GM23338 (cell line): Measurements from ENCODE around the gene ZNF398. TPM values are rescaled to one million over a fixed set of nuclear protein-coding genes. Genes with fewer than 3 reads are reported as not detected.
"Not testable (repeated sequence)": the region's sequence is repeated elsewhere in the genome, so short reads cannot be mapped to it uniquely, and the experiment has no call there.

Experiments
- ATAC-seq: fragments of 200-7000 bp; cut with Tn5 transposase; 3 replicates; pipeline ENCODE4 v1.9.1; 2020
- DNase-seq: peaks from one replicate; pipeline ENCODE4 v3.0.0-alpha.2; 2015; ENCODE audit warnings: low spot score
- H2AFZ ChIP-seq: fragments of 200-600 bp; sonication (generic); 2 replicates; pipeline ENCODE4 v1.8.0; 2016; ENCODE audit warnings: antibody characterized with exemption, mild to moderate bottlenecking, moderate library complexity
- H3F3A ChIP-seq: fragments of 200-600 bp; sonication (generic); replicated peaks from 2 replicates; pipeline ENCODE4 v1.8.0; 2017; ENCODE audit warnings: antibody characterized with exemption, mixed run types, low read depth
- H3K27ac ChIP-seq: fragments of 200-600 bp; sonication (generic); 2 replicates; pipeline ENCODE4 v1.6.1; 2016; ENCODE audit warnings: low read depth
- H3K27me3 ChIP-seq: fragments of 200-600 bp; sonication (generic); 2 replicates; pipeline ENCODE4 v1.8.0; 2016; ENCODE audit warnings: mild to moderate bottlenecking, mixed run types, moderate library complexity; ENCODE audit not compliant: insufficient read depth
- H3K36me3 ChIP-seq: fragments of 200-600 bp; sonication (generic); 2 replicates; pipeline ENCODE4 v1.8.0; 2016; ENCODE audit warnings: mild to moderate bottlenecking; ENCODE audit not compliant: insufficient read depth
- H3K4me1 ChIP-seq: fragments of 200-600 bp; sonication (generic); 2 replicates; pipeline ENCODE4 v1.8.0; 2016; ENCODE audit warnings: mild to moderate bottlenecking, moderate library complexity; ENCODE audit not compliant: insufficient read depth
- H3K4me2 ChIP-seq: fragments of 200-600 bp; sonication (generic); 2 replicates; pipeline ENCODE4 v1.7.1; 2017; ENCODE audit warnings: mixed run types
- H3K4me3 ChIP-seq: fragments of 200-600 bp; sonication (generic); 2 replicates; pipeline ENCODE4 v1.6.1; 2016; ENCODE audit warnings: mixed run types
- H3K79me2 ChIP-seq: fragments of 200-600 bp; sonication (generic); replicated peaks from 2 replicates; pipeline ENCODE4 v1.8.0; 2017; ENCODE audit warnings: mild to moderate bottlenecking; ENCODE audit not compliant: insufficient read depth
- H3K9me2 ChIP-seq: fragments of 200-600 bp; sonication (generic); 2 replicates; pipeline ENCODE4 v1.8.0; 2017; ENCODE audit not compliant: insufficient read depth
- H4K20me1 ChIP-seq: fragments of 200-600 bp; sonication (generic); replicated peaks from 2 replicates; pipeline ENCODE4 v1.8.0; 2017; ENCODE audit warnings: mild to moderate bottlenecking; ENCODE audit not compliant: insufficient read depth
- H3K27ac Mint-ChIP-seq: 2 replicates; pipeline ENCODE4 v1.8.0; 2020; ENCODE audit warnings: inconsistent platforms, mild to moderate bottlenecking, moderate library complexity, mixed read lengths
- H3K27me3 Mint-ChIP-seq: 3 replicates; pipeline ENCODE4 v1.8.0; 2022; ENCODE audit warnings: low read depth, mild to moderate bottlenecking, moderate library complexity, mixed read lengths, inconsistent platforms; ENCODE audit not compliant: insufficient read depth, poor library complexity
- H3K36me3 Mint-ChIP-seq: 3 replicates; pipeline ENCODE4 v1.8.0; 2021; ENCODE audit warnings: low read depth, mild to moderate bottlenecking, inconsistent platforms, moderate library complexity, mixed read lengths
- H3K4me1 Mint-ChIP-seq: 3 replicates; pipeline ENCODE4 v1.8.0; 2020; ENCODE audit warnings: mild to moderate bottlenecking, inconsistent platforms, mixed read lengths
- H3K4me3 Mint-ChIP-seq: 3 replicates; pipeline ENCODE4 v1.8.0; 2021; ENCODE audit warnings: moderate library complexity, mild to moderate bottlenecking, inconsistent platforms, mixed read lengths
- H3K9me3 Mint-ChIP-seq: 3 replicates; pipeline ENCODE4 v1.8.0; 2020; ENCODE audit warnings: moderate library complexity, mild to moderate bottlenecking, inconsistent platforms, mixed read lengths
- ZNF114 ChIP-seq: fragments of 250-450 bp; sonication (Bioruptor Pico); IDR thresholded peaks from 2 replicates; pipeline ENCODE4 v1.5.0; 2020; ENCODE audit warnings: mild to moderate bottlenecking, moderate library complexity
- polyA plus RNA-seq: library from polyadenylated mRNA; unstranded; fragments of >200 nt; fragmentation: Nextera tagmentation; extraction: Ambion mirVana; gene quantifications from 2 replicates; pipeline ENCODE4 v1.2.1, GENCODE V29; 2016
- total RNA-seq: library from RNA; depleted of rRNA; stranded (reverse); fragments of >200 nt; shearing (Covaris generic); gene quantifications from 2 replicates; pipeline ENCODE4 v1.2.3, GENCODE V29; 2014
- TF ChIP-seq, protein P1 (sequence below): fragments of 250-450 bp; sonication (Bioruptor Pico); IDR thresholded peaks from 2 replicates; pipeline ENCODE4 v1.5.0; 2020; ENCODE audit warnings: mild to moderate bottlenecking, moderate library complexity

ZNF398 gene
- total and polyA plus RNA-seq, 2 experiments from 2014 or later, result 20.7 to 99.6 TPM

GRCh38 chr7:149141893-149142292, 5.4 kb upstream of the ZNF398 start (continued):
- TF ChIP-seq, protein P1, sequence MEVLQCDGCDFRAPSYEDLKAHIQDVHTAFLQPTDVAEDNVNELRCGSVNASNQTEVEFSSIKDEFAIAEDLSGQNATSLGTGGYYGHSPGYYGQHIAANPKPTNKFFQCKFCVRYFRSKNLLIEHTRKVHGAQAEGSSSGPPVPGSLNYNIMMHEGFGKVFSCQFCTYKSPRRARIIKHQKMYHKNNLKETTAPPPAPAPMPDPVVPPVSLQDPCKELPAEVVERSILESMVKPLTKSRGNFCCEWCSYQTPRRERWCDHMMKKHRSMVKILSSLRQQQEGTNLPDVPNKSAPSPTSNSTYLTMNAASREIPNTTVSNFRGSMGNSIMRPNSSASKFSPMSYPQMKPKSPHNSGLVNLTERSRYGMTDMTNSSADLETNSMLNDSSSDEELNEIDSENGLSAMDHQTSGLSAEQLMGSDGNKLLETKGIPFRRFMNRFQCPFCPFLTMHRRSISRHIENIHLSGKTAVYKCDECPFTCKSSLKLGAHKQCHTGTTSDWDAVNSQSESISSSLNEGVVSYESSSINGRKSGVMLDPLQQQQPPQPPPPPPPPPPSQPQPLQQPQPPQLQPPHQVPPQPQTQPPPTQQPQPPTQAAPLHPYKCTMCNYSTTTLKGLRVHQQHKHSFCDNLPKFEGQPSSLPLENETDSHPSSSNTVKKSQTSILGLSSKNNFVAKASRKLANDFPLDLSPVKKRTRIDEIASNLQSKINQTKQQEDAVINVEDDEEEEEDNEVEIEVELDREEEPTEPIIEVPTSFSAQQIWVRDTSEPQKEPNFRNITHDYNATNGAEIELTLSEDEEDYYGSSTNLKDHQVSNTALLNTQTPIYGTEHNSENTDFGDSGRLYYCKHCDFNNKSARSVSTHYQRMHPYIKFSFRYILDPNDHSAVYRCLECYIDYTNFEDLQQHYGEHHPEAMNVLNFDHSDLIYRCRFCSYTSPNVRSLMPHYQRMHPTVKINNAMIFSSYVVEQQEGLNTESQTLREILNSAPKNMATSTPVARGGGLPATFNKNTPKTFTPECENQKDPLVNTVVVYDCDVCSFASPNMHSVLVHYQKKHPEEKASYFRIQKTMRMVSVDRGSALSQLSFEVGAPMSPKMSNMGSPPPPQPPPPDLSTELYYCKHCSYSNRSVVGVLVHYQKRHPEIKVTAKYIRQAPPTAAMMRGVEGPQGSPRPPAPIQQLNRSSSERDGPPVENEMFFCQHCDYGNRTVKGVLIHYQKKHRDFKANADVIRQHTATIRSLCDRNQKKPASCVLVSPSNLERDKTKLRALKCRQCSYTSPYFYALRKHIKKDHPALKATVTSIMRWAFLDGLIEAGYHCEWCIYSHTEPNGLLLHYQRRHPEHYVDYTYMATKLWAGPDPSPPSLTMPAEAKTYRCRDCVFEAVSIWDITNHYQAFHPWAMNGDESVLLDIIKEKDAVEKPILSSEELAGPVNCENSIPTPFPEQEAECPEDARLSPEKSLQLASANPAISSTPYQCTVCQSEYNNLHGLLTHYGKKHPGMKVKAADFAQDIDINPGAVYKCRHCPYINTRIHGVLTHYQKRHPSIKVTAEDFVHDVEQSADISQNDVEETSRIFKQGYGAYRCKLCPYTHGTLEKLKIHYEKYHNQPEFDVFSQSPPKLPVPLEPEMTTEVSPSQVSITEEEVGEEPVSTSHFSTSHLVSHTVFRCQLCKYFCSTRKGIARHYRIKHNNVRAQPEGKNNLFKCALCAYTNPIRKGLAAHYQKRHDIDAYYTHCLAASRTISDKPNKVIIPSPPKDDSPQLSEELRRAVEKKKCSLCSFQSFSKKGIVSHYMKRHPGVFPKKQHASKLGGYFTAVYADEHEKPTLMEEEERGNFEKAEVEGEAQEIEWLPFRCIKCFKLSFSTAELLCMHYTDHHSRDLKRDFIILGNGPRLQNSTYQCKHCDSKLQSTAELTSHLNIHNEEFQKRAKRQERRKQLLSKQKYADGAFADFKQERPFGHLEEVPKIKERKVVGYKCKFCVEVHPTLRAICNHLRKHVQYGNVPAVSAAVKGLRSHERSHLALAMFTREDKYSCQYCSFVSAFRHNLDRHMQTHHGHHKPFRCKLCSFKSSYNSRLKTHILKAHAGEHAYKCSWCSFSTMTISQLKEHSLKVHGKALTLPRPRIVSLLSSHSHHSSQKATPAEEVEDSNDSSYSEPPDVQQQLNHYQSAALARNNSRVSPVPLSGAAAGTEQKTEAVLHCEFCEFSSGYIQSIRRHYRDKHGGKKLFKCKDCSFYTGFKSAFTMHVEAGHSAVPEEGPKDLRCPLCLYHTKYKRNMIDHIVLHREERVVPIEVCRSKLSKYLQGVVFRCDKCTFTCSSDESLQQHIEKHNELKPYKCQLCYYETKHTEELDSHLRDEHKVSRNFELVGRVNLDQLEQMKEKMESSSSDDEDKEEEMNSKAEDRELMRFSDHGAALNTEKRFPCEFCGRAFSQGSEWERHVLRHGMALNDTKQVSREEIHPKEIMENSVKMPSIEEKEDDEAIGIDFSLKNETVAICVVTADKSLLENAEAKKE (CRISPR knock-in tag), result no peak
- TF ChIP-seq ZNF114 (CRISPR knock-in tag), result no peak

DNA sequence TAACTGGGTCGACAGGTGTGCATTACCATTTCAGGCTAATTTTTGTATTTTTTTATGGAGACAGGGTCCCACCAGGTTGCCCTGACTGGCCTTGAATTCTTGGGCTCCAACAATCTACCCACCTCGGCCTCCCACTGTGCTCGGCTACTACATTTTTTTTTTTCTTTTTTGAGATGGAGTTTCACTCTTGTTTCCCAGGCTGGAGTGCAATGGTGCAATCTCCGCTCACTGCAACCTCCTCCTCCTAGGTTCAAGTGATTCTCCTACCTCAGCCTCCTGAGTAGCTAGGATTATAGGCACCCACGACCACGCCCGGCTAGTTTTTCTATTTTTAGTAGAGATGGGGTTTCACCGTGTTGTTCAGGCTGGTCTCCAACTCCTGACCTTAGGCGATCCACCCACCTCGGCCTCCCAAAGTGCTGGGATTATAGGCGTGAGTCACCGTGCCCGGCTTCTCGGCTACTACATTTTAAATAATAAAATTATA, 2.8 kb upstream of the ZNF398 start:
- H3K27ac Mint-ChIP-seq, result peak overlapping the region; percentile 97

More for the DNA sequence above, 2.8 kb upstream of the ZNF398 start:
- H3K4me3 Mint-ChIP-seq, result peak overlapping the region; percentile 54
- not testable (repeated sequence) for H3K27me3 ChIP-seq, H2AFZ ChIP-seq, H3K9me2 ChIP-seq, H3K36me3 ChIP-seq, H3F3A ChIP-seq, H3K9me3 Mint-ChIP-seq, H4K20me1 ChIP-seq
- Histone ChIP-seq H3K27ac (peak overlapping the region; percentile 97), H3K4me2 (peak overlapping the region; percentile 57), H3K4me3 (peak overlapping the region; percentile 31), H3K4me1 (peaks cover 11% of the 10 kb centered on the region), H3K79me2 (peaks cover 34% of the 10 kb centered on the region)
- DNase-seq, result peak; percentile 63
- peak; percentile 2; the same call in 2 of the 3 replicates for ATAC-seq
- peaks cover 21% of the 10 kb centered on the region for H3K36me3 Mint-ChIP-seq
- H3K4me1 Mint-ChIP-seq, result peaks cover 38% of the 10 kb centered on the region
- H3K27me3 Mint-ChIP-seq, result peaks cover 19% of the 10 kb centered on the region
